SHP77 (cell line): ENCODE measurements around the gene GUK1.

Source experiments
- DNase-seq, 2 experiments: peaks; one replicate each; lab custom pipeline; 2025; lab: John Stamatoyannopoulos, UW

GUK1 gene

DNA sequence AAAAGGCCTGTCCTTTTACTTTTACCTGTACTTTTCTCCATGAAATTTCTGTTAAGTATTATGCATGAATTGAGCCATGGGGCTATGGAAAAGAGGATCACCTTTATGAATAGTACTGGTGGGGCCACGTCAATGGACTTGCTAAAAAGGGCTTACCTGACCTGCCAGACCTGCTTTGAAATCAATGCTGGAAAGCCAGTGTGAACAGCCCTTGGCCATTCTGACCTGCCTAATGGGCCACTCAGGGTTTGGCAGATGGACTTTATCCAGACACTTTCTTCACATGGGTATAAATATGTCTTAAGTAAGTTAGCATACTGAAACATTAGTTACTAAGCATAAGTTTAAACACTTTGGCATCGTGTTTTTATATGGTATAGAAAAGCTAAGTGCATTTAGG, 8.3 kb upstream of the GUK1 start:
- no peak for DNase-seq

DNA sequence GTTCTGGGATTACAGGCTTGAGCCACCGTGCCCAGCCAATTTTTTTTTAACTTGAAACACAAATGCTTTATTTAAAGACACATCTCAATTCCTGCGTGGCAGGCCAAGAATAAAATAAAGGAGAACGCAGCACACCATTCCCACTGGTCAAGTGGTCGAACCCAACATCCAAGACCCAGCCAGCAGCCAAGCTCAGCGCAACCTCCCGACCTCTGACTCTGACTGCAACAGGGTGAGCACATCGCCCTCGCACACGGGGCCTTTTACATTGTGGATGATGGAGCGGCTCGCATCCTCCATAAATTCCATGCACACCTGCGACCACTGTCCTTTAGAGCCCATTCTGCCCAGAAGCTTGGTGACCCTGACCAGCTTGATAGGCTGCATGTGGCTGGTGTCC, 5.5 kb upstream of the GUK1 start:
- DNase-seq = no peak

DNA sequence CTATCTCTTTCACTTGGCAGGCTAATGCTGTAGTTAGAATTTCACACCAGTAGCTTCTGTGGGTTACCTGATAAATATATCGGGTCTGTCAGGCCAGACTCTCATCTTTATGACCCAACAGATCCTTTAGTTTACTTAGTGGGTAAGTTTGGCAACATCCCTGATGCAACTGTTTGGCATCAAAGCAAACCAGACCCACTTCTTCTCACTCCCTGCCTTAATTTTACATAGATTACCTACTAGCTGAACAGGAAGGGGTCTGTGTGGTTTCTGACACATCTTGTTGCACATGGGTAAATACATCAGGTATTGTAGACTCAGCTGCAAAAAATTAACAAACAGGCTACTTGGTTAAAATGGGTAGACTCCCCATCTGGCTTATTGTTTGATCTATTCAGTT, 3.2 kb upstream of the GUK1 start:
- DNase-seq = no peak

GRCh38 chr1:228139406-228139930, 611 bp upstream of the GUK1 start:
- DNase-seq = no peak

- no peak for DNase-seq
These were observed 696 bp downstream of the GUK1 start for GRCh38 chr1:228140724-228141225.

DNA sequence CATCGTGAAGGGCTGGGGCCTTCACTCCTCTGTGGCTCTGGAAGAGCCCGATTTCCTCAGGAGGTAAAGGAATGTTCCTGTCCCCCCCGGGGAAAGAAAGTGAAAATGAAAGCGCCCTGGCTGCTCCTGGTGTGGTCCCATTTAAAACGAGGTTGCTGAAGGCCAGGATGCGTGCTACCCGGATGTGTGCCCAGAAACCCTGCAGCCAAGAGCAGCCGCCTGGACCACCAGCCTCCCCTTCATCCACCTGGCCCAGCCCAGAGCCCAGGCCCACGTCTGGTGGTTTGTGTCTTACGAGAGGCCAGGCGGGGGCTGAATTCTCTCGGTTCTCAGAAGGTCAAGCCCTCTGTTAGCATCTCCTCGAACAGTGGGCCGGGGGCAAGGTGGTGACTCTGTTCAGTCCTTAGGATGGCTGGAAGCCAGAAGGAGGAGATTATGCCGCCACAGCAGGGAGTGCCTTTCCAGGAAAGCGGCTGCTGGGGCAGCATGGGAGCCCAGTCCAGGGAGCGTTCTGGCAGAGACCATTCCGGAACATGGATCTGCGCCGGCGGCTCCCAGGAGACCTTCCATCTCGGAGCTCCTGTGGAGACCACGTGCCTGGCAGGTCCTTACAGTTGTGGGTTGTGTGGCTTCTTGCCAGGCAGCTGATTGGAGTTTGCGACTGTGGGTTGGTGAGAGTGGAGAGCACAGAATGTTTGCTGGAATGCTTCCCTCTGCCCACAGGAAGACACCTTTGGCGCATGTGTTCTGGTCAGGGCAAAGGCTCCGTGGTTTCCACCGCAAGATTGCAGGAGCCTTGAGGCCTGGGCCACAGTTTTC, 1.4 kb downstream of the GUK1 start:
- no peak for DNase-seq

GRCh38 chr1:228142155-228142691, 2.1 kb downstream of the GUK1 start:
- DNase-seq = no peak

- no peak for DNase-seq
These were observed 2.6 kb downstream of the GUK1 start for GRCh38 chr1:228142701-228143136.

GRCh38 chr1:228143480-228144192, 3.6 kb downstream of the GUK1 start:
- no peak for DNase-seq

DNA sequence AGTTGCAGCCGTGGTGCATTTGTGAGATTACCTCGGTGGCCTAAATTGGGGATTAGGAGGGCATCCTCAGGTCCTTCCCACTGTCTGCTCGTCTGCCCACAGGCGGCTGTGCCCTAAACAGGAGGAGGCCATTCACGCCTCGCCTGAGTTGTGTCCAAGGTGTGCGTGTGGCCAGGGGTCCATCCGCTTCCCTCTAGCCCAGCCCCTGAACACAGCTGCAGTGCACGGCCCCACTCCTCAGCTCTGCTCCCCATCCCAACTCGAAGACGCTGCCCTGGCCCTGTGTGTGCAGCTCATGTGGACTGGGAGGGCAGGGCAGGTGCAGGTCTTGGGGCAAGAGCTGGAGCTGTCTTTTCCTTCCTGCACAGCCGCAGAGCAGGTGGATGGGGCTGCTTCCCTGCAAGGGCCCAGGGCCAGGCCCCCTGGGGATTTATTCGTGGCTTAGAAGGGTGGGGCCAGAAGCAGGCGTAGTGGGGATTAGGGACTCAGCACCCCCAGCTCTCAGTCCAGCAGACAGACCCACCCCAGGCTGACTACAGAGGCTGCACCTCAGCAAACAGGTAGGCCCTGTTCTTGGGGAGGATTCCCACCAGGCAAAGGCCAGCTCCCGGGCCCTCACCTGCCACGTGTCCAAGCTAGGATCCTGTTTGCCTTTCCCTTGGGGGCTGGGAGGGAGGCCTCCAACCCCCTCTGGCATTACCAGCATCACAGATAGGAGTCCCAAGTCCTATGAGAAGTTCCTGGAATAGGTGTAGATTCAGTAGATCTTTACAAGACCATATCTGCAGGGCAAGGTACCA, 4.3 kb downstream of the GUK1 start:
- DNase-seq = no peak

DNA sequence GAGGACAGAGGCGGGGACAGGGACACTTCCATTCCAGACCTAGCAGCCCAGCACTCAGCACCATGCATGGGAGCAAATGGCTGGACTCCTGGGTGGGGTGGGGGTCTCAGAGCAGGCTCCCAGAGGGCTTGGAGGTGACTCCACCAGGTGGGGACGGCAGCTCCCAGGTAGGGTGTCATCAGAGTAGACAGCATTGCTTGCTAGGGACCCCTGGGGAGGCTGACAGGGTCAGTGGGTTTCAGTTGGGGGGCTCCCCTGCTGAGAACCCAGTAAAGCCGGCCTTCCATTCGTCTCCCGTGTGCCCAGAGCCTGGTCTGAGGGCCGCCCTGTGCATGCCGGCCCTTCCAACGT, 4.9 kb downstream of the GUK1 start:
- DNase-seq = no peak

DNA sequence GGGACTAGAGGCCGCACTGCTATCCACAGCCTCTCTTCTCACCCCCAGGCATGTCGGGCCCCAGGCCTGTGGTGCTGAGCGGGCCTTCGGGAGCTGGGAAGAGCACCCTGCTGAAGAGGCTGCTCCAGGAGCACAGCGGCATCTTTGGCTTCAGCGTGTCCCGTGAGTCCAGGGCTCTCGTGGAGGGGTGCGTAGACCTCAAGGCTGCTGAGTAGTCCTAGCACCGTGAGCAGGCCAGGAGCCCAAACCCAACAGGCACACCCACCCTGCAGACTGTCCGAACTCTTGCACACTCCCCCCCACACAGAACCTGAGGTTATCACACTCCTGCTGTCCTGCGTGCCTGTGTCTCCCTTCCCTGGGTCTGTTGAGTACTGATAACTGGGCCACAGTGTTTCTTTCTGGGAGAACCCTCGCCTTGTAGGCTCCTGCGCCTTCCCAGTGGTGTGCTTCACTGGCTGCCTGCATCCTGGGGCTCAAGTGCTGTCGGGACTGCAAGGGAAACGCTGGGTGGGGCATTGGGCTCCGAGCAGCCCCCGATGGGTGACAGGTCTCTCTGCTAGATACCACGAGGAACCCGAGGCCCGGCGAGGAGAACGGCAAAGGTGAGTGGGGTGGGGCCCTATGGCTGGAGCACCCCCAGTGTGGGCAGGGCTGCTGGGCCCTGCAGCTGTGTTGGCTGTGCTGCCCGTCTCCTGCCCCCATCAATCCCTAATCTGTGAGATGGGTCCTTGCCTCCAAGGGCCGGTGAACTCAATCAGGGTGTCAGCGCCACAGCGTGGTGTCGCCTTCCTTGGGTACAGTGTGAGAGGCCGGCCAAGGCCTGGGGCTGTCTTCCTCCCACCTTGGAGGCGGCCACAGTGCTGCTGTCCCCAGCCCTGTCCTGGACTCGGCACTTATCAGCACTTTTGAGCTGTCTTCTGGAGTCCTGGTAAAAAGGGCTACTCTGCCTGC, 5.7 kb downstream of the GUK1 start:
- no peak for DNase-seq

DNA sequence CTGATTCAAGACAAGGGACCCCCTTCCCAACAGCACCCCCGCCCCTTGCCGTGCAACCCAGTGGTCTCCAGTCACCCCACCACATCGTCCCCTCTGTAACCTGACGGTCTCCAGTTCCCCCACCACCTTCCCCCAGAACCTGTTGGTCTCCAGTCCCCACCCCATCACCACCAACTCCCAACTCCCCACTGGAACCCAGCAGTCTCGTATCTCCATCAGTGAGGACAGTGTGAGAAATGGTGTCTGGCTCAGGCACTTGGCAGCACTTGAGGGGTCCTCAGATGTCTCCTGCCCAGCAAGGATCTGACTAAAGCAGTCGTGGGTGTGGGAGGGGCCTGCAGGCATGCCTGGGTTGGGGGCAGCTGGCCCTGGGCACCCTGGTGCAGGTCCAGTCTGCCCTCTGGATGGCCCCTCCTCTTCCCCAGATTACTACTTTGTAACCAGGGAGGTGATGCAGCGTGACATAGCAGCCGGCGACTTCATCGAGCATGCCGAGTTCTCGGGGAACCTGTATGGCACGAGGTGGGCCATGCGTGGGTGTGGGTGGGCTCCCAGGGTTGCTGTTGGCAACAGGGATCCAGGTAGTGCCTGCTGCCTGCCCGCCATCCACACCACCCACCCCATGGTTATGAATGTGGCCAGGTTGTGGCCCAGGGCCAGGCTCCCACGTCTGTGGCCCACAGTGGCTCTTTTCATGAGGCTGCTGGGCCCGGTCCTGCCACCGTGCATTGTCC, 6.5 kb downstream of the GUK1 start:
- DNase-seq = no peak

DNA sequence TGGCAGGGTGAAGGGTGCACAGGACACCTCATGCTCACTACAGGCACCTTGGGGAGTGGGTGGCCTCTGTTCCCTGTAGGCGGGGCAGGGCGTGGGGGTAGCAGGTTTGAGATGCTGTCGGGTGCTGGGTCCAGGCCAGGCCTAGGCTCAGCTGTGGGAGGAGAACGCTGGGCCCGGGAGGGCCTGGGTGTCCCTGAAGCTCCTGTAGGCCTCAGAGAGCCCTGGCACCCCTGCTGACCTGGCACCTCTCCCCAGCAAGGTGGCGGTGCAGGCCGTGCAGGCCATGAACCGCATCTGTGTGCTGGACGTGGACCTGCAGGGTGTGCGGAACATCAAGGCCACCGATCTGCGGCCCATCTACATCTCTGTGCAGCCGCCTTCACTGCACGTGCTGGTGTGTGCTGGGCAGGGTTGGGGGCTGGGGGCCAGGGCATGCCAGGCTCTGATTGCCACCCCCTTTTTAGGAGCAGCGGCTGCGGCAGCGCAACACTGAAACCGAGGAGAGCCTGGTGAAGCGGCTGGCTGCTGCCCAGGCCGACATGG, 7.1 kb downstream of the GUK1 start:
- no peak for DNase-seq

DNA sequence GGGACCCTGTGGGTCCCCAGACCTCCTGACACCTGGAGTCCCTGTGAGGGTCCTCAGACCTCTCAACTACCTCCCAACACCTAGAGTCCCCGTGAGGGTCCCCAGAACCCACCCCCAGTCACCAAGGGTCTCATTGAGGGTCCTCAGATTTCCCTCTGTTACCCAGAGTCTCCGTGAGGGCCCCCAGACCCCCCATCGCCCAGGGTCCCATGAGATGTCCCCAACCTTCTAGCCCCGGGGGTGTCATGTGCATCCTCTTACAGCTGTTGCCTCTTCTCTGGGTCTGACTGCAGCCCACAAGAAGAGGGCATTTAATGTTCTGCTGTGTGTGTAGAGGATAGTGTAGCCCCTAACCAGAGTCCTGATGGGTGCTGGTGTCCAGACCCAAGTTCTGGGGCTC, 7.7 kb downstream of the GUK1 start:
- DNase-seq = no peak

GRCh38 chr1:228148196-228148861, 8.2 kb downstream of the GUK1 start:
- DNase-seq = no peak

DNA sequence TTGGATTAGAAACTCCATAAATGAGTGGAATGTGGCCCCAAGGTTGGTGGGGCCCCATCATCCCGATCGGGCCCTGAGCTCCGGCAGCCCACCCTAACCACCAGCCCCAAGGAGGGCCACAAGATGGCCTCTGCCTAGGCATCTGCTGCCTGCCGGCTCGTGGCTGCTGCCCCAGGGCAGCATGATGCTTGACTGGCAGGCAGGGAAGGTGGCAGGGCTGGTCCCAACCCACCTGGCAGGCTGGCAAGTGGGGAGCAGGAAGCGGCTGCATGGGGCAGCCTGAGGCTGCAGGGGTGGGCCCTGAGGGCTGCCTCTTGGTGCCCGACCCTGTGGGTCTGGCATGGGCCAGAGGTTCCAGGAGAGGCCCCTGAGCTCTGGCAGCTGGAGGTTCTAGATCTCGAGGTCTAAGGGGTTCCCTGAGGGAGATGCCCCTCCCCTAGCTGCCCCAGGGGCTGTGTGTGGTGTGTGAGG, 8.9 kb downstream of the GUK1 start:
- DNase-seq = no peak

- no peak for DNase-seq
These were observed 9.5 kb downstream of the GUK1 start, which contains the start of gene GJC2 for GRCh38 chr1:228149406-228150119. GJC2 (plus strand) TSS chr1:228149930; CDS start chr1:228157759, 7,829 bp downstream.

DNA sequence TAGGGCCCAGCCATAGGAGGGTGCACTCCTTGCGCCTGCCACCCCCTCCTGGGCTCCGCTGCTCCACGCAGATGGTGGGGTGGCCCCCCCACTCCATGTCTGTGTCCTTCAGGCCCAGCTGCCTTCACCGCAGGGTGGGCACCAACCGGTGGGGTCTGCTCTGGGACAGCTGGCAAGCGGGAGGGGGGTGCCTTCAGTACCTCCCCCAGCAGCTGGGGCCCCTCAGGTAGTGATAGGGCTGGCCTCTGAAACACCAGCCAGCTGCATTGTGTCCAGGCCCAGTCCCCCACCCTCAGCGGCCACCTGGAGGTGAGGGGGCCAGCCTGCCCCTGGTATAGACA, 10.0 kb downstream of the GUK1 start:
- no peak for DNase-seq
